GM12875 (cell line): ENCODE results near the gene CPEB2.

Source experiments
- H3K4me3 ChIP-seq: one replicate; pipeline ENCODE4 v1.5.1; 2011; ENCODE audit warnings: low read depth, low read length, control low read depth
- CTCF ChIP-seq: IDR thresholded peaks from 2 replicates; pipeline ENCODE4 v1.5.1; 2011; ENCODE audit warnings: low read depth, mild to moderate bottlenecking, control low read depth, inconsistent platforms, low read length, moderate library complexity, borderline replicate concordance; ENCODE audit not compliant: insufficient read depth

CPEB2 gene

GRCh38 chr4:15001869-15002658 is at the start of gene CPEB2:
CPEB2 (plus strand) TSS chr4:15002481; CDS start chr4:15002674, 193 bp downstream.
- no peak for TF ChIP-seq CTCF
- peak within 1 kb of the TSS; percentile 94 for H3K4me3 ChIP-seq

GRCh38 chr4:14958436-14958835 is 43.8 kb upstream of the CPEB2 start:
- H3K4me3 ChIP-seq, result no peak overlapping the region
- no peak for TF ChIP-seq CTCF

GRCh38 chr4:14961292-14961691 is 41.0 kb upstream of the CPEB2 start:
- H3K4me3 ChIP-seq, result no peak overlapping the region
- TF ChIP-seq CTCF, result no peak

- no peak for TF ChIP-seq CTCF
Observed at GRCh38 chr4:14965071-14965470, 37.2 kb upstream of the CPEB2 start.

GRCh38 chr4:14967982-14968381 is 34.3 kb upstream of the CPEB2 start:
- no peak overlapping the region for H3K4me3 ChIP-seq

More at GRCh38 chr4:14965071-14965470, 37.2 kb upstream of the CPEB2 start:
- H3K4me3 ChIP-seq, result no peak overlapping the region

GRCh38 chr4:14977830-14978229 is 24.5 kb upstream of the CPEB2 start:
- no peak overlapping the region for H3K4me3 ChIP-seq
- no peak for TF ChIP-seq CTCF

More at GRCh38 chr4:14967982-14968381, 34.3 kb upstream of the CPEB2 start:
- no peak for TF ChIP-seq CTCF

- TF ChIP-seq CTCF, result no peak
- H3K4me3 ChIP-seq, result no peak overlapping the region
Observed at GRCh38 chr4:14984448-14984847, 17.8 kb upstream of the CPEB2 start.
